Frontal cortex (tissue), 4 donors: ENCODE results near the gene ANKLE2. TPM values are rescaled to one million over a fixed set of nuclear protein-coding genes. Genes with fewer than 3 reads are reported as not detected.
"Not testable (repeated sequence)": the region's sequence is repeated elsewhere in the genome, so short reads cannot be mapped to it uniquely, and the experiment has no call there.

Experiments used
- DNase-seq, 2 donors: peaks; one replicate each; pipeline ENCODE4 v3.0.0; 2012; ENCODE audit warnings: low spot score in 2 of 2
- FAIRE-seq: peaks from 2 replicates; lab custom pipeline; 2012; peaks lifted over from hg19 to GRCh38; lab: Jason Lieb, UNC
- total RNA-seq: library from RNA; depleted of rRNA; stranded (reverse); fragments of >200 nt; gene quantifications from one replicate; pipeline ENCODE4 v1.2.3, GENCODE V29; 2014
- donor health status: control.
- donor health status: control.
- donor health status: control.

The ANKLE2 gene
- total RNA-seq, 1 donor from 2014 or later: 44.8 TPM

DNA sequence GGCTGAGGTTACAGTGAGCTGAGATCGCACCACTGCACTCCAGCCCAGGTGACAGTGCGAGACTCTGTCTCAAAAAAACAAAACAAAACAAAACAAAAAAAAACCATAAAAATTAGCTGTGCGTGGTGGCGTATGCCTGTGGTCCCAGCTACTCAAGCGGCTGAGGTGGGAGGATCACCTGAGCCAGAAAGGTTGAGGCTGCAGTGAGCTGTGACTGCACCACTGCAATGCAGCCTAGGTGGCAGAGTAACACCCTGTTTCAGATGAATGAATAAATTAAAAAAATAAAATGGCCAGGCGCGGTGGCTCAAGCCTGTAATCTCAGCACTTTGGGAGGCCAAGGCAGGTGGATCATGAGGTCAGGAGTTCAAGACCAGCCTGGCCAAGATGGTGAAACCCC, 8.0 kb downstream of the ANKLE2 start:
- not testable (repeated sequence) for FAIRE-seq, DNase-seq

GRCh38 chr12:132748319-132748718, 13.3 kb downstream of the ANKLE2 start:
- no peak for DNase-seq
- no peak for FAIRE-seq

- DNase-seq (no peak), FAIRE-seq (no peak)
These were observed 13.7 kb downstream of the ANKLE2 start for GRCh38 chr12:132747896-132748295.

DNA sequence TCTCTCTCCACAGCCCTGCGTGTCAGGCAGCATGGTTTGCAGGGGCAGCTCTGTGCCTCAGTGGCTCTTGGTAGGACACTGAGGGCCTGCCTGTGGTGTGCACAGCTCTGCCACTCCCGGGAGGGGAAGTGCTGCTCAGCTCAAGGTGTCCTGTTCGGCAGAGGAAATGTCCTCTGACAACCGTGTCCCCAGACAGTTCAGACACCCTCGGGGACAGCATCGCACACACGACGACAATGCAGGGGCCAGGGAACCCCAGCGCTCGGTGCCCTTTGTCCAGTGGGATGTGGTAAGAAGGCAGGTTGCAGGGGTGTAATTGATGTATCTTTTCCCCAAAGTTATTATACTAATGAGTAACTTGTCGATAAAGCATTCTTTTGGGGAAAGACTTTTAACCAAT, 14.2 kb downstream of the ANKLE2 start:
- DNase-seq: no peak
- FAIRE-seq: no peak

DNA sequence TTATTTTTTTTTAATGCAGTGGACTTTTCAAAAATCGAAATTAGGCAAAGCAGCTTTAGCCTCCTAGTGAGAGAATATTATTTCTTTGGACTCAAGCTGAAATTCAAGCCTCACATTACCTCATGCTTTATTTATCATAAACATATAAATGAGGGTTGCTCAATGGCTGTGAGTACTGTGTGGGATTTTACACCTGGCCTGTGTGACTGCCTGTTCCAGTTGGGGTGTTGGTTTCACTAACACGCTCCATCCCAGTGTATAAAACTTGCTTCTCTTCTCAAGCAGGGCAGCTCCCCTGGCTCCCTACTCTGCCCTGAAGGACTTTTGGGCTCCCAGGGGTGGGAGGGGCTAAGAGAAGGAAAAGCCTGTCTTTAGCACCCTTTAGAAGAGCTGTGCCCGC, 15.0 kb downstream of the ANKLE2 start:
- FAIRE-seq (no peak), DNase-seq (no peak)

DNA sequence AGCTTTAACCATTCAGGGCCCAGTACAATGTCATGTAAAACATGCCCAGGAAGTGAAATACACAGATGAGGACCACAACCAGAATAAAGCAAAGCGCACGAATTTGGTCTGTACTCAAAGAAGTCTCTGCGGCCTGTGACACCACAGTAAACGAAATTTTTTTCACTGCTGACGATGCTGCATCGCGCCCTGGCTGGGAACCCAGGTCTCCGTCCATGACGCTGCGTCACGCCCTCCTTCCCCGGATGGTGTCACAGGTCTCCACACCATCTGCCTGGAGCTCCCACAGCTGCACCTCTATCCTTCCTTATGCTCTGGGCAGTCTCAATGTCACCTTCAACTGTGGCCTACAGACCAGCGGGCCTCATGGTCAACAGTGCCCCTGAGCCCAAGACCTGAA, 17.8 kb downstream of the ANKLE2 start:
- FAIRE-seq: no peak
- DNase-seq: no peak

DNA sequence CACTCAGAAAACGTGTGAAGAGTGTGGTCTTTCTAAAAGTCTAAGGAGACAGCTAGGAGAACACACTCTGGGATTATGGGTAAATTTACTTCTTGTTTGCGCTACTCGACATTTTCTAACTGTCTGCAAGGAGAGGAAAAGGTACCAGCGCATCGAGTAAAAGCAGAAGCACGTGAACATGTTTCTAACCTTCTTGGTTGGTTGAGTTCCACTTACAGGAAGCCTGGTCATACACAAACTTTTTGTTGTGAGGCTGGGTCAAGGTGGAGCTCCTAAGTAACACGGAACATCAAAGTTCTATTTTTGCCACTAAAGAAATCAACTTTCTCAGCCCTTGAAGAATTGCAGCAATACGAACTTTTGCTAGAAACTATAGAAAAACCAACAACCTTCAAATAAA, 20.0 kb downstream of the ANKLE2 start:
- no peak for FAIRE-seq
- no peak for DNase-seq

- no peak for FAIRE-seq
- no peak for DNase-seq
These were observed 21.0 kb downstream of the ANKLE2 start for GRCh38 chr12:132740652-132741051.

DNA sequence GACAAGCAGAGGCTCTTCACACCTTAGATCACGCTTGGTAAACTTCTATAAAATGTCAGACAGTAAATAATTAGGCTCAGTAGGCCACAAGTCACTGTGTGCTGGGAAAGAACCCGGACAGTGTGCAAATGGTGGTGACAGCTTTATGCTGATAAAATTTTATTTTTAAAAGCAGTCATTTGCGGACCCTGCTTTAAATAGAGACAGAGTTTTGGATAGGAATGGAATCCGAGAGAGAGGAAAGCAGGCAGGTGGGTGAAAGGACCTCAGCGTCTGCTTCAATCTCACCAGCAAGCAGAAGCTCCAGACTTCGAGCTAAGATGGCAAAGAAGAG, 21.4 kb downstream of the ANKLE2 start:
- no peak for FAIRE-seq
- no peak for DNase-seq

DNA sequence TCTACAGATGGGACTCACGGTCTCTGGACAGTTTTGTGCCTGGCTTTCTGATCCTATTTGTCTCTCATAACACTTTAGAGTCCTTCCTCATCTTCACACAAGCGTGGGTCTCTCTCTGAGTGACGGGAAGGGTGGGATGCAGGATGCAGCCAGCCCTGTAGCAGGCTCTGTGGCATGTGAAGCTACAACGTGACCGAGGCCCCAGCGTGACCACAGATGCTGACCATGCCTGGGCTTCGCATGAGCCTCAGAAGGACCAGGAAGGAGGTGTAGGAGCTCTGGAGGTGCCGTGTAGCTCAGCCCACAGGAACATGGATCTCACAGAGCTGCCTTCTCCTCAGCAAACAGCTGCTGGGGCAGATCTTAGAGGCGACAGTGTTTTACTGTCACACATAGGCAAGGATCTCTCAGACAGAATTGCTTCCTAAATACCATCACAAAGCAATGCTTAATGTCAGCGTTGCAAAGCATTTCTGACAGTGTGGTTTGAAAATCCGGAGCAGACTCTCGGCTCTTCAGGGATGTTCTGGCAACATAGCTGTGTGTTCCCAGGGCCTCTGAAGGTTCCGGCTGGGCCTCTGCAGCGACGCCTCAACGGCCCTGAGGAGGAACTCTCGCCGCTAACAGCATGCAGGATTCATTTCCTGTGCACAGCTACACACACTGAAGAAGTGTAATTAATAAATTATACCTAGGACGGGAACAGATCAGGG, 21.9 kb downstream of the ANKLE2 start:
- DNase-seq: no peak
- no peak for FAIRE-seq

- DNase-seq: no peak
- FAIRE-seq: no peak
These were observed 24.7 kb downstream of the ANKLE2 start for GRCh38 chr12:132736913-132737312.

DNA sequence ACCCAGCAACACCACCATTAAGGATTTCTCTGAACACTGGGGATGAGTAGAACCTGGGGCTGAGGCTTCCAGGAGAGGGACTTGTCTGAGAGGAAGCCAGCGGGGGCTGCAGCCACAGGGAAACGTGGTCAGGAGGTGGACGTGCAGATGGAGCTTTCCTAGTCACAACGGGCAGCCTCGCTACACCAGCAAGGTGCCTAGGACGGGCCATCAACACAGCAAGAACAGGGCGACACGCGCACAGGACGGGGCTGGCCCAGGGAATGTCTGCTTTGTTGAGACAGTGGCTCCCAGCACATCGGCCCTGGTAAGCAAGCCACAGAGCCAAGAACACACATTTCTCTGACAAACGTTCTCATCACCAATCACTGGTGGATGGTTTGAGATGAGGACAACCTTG, 25.3 kb downstream of the ANKLE2 start:
- FAIRE-seq: no peak
- DNase-seq: no peak

GRCh38 chr12:132735496-132735895, 26.1 kb downstream of the ANKLE2 start:
- no peak for FAIRE-seq
- no peak for DNase-seq

DNA sequence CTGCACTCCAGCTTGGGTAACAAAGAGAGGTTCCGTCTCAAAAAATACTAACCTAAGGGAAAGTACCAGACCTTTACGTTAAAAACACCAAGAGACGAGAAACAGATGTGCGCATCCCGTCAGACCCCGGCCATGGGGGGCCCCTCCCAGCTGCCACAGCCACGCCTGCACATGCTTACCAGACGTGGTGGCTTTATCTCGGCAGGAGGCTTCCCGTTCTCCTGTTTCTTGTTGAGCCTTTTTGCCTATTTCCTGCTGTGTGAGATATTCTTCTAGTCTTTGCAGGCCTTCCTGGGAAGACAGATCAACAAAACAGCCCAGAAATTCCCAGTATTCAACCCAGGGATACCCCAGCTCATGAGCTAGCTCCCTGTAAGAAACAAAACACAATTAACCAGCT, 27.4 kb downstream of the ANKLE2 start:
- DNase-seq (no peak), FAIRE-seq (no peak)

DNA sequence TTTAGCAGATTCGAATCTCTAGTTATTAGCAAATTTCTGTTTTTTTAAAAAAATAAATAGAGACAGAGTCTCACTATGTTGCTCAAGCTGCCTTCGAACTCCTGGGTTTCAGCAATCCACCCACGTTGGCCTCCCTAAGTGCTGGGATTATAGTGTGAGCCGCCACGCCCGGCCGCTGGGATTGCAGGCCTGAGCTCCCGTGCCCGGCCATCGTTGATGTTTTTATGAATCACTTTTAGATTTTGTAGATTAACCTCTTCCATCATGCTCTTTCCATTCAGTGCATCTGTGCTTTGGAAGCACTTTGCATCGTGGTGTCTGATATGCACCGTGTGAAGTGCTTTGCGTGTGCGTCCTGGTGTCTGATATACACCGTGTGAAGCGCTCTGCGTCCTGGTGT, 30.1 kb downstream of the ANKLE2 start:
- FAIRE-seq: no peak
- no peak for DNase-seq

DNA sequence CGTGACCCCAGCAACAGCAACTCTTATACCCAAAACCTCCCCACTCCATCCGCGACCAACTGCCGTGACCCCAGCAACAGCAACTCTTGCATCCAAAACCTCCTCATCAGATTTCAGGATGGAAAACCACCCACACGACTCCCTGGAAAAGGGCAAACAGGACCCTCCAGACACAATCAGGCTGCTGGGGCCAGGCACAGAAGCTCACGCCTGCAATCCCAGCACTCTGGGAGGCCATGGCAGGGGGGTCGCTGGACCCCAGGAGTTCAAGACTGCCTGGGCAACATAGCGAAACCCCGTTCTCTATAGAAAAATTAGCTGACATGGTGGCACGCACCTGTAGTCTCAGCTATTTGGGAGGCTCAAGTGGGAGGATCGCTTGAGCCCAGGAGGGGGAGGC, 31.3 kb downstream of the ANKLE2 start:
- FAIRE-seq (no peak), DNase-seq (no peak)

- DNase-seq: no peak
- no peak for FAIRE-seq
These were observed 31.9 kb downstream of the ANKLE2 start for GRCh38 chr12:132729541-132730320.

DNA sequence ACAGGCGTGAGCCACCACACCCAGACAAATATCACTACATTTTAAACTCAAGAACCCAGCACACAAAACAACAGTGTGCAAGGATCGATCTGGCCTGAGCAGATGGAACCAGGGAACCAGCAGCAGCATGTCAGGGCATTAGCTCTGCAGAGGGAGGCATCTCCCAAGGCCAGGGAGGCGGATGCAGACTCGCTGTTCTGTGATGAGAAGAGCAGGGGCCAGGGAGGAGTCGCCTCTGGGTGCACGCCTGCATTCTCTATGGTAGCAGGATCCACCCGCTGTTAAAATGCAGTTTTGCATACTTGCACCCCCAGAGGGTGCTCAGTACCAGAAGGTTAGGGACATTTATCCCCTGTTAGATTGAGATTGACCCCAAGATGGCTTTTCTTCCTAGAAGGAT, 33.1 kb downstream of the ANKLE2 start:
- FAIRE-seq: no peak
- no peak for DNase-seq

GRCh38 chr12:132727091-132727794, 34.4 kb downstream of the ANKLE2 start:
- DNase-seq (no peak), FAIRE-seq (no peak)

DNA sequence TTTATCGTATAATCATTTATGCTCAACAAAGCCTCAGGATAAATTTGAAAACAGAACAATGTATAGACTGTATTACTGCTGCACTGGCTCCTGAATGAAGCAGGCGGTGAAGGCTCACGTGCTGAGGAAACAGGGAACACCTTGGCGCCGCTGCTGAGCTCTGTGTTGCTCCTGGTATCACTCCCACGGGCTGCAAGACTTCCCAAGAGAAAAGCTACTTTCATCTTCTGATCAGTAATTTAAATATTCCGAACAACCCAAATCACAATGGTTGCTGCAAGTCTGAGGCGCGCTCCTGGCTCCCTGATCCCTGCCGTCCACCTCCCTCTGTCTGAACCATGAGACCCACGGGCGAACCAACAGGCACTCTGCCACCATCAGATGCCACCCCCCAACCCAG, 35.2 kb downstream of the ANKLE2 start:
- DNase-seq (no peak), FAIRE-seq (no peak)
